MV-4-11 (cell line): ENCODE data around the gene KDM4D.
"Not testable (repeated sequence)": the region's sequence is repeated elsewhere in the genome, so short reads cannot be mapped to it uniquely, and the experiment has no call there.

Source experiments
- DNase-seq: peaks from one replicate; lab custom pipeline; 2025; lab: John Stamatoyannopoulos, UW

KDM4D gene

DNA sequence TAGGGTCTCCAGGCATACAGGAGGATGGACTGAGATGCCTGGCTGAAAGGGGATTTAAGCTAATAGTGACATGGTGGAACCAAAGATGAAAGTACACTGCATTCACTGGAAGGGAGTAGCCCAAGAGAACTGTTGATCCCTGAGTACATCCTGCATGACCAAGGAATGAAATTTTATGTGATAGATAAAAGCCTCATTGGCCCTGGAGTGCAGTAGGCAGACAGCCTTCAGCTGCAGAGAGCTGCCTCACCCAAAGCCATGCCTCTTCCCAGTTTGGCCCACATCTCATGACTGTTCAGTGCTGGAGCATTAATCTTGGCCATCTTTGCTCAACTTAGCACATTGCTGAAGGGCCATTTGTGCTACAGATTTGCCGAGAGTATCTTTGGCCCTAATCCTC lies 59.5 kb downstream of the KDM4D start:
- DNase-seq, result no peak

DNA sequence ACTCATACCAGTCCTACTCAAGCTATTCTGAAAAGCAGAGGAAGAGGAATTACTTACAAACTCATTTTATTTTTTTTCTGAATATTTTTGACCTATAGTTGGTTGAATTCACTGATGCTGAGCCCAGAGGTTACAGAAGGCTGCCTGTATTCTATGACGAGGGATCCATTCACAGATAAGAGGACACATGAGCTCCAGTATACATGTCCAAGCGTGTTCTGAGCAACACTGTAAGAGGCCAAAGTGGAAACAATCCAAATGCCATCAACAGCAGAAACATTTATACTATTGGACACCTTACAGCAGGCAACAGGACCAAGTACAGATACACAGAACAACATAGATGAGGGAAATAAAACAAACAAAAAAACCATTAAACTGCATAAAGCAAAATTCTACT lies 61.8 kb downstream of the KDM4D start:
- DNase-seq, result no peak

DNA sequence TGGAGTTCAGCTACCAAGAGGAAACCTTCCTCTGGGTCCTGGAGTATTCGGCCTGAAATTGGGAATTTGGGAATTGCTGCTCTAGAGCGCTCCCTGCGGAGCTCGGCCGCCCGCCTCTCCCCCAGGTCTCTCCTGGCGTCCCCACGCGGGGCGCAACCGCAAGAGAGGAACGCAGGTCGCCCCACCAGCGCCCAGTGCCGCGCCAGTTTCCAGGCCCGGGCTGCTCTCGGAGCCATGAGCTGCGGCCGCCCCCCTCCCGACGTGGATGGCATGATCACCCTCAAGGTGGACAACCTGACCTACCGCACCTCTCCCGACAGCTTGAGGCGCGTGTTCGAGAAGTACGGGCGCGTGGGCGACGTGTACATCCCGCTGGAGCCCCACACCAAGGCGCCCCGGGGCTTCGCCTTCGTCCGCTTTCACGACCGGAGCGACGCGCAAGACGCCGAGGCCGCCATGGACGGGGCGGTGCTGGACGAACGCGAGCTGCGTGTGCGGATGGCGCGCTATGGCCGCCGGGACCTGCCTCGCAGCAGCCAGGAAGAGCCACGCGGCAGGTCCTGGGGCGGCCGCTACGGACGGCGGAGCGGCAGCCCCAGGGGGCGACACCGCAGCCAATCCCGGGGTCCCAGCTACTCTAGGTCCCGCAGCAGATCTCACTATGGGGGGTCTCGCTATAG lies 64.0 kb downstream of the KDM4D start:
- not testable (repeated sequence) for DNase-seq

DNA sequence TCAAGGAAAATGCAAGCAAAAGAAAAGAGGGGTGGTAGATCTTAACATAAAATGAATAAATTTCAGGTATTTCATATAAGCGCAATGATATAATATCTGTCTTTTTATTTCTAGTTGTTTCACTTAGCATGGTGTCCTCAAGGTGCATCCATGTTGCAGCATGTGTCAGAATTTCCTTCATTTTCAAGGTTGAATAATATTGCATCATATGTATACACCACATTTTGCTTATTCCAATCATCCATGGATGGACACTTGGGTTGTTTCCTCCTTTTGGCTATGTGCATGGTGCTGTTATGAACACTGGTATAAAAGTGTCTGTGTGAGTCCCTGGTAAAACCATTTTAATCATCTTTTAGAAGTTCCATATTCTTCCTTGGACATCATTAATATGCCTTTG lies 68.7 kb downstream of the KDM4D start:
- no peak for DNase-seq

DNA sequence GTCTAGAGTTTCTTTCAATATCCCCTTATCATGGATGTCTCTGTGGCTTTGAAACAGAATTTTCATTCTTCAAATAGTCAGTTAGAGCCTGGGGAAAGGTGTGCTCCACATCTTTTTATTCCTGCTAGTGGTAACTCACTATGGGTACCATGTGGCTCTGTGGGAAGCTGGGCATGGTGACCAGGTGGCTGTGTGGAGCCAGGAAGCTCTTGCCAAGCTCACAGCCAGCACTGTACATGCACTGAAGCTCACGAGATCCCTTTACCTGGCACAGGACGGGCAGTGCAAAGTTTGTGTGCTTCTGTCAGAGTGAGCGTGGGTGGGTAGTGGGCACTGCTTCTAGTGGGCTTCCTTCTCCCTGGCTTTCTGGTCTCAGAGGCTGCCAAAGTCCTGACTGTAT lies 69.4 kb downstream of the KDM4D start:
- no peak for DNase-seq

DNA sequence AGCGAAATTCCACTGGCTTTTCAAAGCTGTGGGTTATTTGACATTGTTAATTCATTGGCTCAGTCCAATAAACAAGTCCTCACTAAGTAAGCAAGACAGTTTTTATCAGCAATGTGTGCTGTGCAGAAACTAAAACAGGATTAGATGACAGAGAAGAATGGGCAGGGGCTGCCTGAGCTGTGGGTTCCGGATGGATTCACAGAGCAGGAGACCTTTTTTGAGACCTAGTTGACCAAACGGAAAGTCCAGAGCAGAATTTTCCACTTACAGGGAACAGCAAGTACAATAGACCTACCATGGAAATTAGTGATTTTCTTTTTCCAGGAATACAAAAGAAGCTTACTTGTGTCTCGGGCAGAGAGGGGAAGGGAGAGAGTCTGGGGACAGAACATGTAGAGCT lies 70.5 kb downstream of the KDM4D start:
- DNase-seq, result no peak

DNA sequence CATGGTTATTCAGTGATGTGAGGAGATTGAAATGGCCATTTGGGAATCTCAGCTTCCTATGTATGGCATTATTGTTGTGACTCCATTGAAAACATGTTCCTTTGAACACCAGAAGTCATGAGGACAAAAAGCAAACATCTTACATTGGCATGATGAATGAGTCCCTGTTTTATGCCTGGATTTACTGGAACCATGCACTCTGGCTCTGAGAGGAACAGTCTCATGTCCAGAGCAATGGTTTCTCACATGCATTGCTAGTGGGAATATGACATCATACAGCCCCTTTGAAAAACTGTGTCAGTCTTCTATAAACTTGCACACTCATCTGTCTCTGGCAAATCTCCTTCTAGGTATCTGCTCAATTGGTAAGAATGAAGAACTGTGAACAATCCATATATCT lies 72.3 kb downstream of the KDM4D start:
- no peak for DNase-seq
